Aorta (tissue), 5 donors: ENCODE measurements around the gene KRTAP3-2. TPM values are rescaled to one million over a fixed set of nuclear protein-coding genes. Genes with fewer than 3 reads are reported as not detected.

ENCODE experiments used
- ATAC-seq: fragments of 200-7000 bp; cut with Tn5 transposase; one replicate; pipeline ENCODE4 v1.9.1; 2022; ENCODE audit warnings: moderate library complexity; ENCODE audit not compliant: low FRiP score
- DNase-seq, 2 donors: peaks; one replicate each; pipeline ENCODE4 v3.0.0-alpha.2; 2020
- H3K27ac ChIP-seq, 2 donors: one replicate each; pipeline ENCODE4 v1.5.1; 2013; ENCODE audit warnings: low read length in 2 of 2, mild to moderate bottlenecking in 2 of 2, moderate library complexity in 2 of 2, control low read depth in 1 of 2, inconsistent platforms in 1 of 2, low read depth in 1 of 2
- H3K27me3 ChIP-seq, 2 donors: one replicate each; pipeline ENCODE4 v1.6.1; 2013; ENCODE audit warnings: control low read depth in 1 of 2, low read length in 1 of 2, mild to moderate bottlenecking in 1 of 2, moderate library complexity in 1 of 2; ENCODE audit not compliant: insufficient read depth in 2 of 2, control insufficient read depth in 1 of 2
- H3K36me3 ChIP-seq, 2 donors: one replicate each; pipeline ENCODE4 v1.6.1; 2013; ENCODE audit warnings: control low read depth in 1 of 2, low read length in 1 of 2, mild to moderate bottlenecking in 1 of 2; ENCODE audit not compliant: insufficient read depth in 2 of 2, control insufficient read depth in 1 of 2
- H3K4me1 ChIP-seq, 2 donors: one replicate each; pipeline ENCODE4 v1.6.1; 2013; ENCODE audit warnings: low read length in 2 of 2, control low read depth in 1 of 2, mild to moderate bottlenecking in 1 of 2, moderate library complexity in 1 of 2; ENCODE audit not compliant: insufficient read depth in 2 of 2, control insufficient read depth in 1 of 2
- H3K4me3 ChIP-seq, 2 donors: one replicate each; pipeline ENCODE4 v1.5.1; 2013; ENCODE audit warnings: low read length in 2 of 2, control low read depth in 1 of 2, mild to moderate bottlenecking in 1 of 2
- H3K9me3 ChIP-seq: one replicate; pipeline ENCODE4 v1.6.1; 2013; ENCODE audit warnings: mild to moderate bottlenecking, low read length; ENCODE audit not compliant: control insufficient read depth
- WGBS, 2 donors: extraction: QIAGEN DNeasy Blood & Tissue Kit; methylation state at CpG; one replicate each; pipeline ENCODE4 v1.1.7; 2013; 5-methylcytosine and 5-hydroxymethylcytosine counted together
- intact Hi-C, 2 donors: fragments of 100-400 bp; cut with DNase I; formaldehyde crosslinking; loops; one replicate each; pipeline versions ENCODE4 v1.14.2 to v1.15.0; 2022
- polyA plus RNA-seq, 2 donors: library from polyadenylated mRNA; stranded (reverse); fragments of 200-250 nt; gene quantifications; one replicate each; pipeline ENCODE4 v1.2.3, GENCODE V29; 2013
- total RNA-seq, 2 donors: library from RNA; stranded (reverse); fragmentation: NEBNext Ultra II Directional; extraction: Animal tissue kit (Norgen Biotek cat#: 25700); gene quantifications; one replicate each; pipeline ENCODE4 v1.2.1, GENCODE V29; 2021
- donor health status: healthy with polysubstance abuse.
- donor health status: Bipolar disorder and iron deficiency.
- donor health status: DM: no; HTN: no; CAD: no.
- donor health status: DM: no; HTN: no; CAD: no.
- donor health status: DM: yes; HTN: yes; CAD: no.

Gene KRTAP3-2
- total and polyA plus RNA-seq, 4 donors = not detected

DNA sequence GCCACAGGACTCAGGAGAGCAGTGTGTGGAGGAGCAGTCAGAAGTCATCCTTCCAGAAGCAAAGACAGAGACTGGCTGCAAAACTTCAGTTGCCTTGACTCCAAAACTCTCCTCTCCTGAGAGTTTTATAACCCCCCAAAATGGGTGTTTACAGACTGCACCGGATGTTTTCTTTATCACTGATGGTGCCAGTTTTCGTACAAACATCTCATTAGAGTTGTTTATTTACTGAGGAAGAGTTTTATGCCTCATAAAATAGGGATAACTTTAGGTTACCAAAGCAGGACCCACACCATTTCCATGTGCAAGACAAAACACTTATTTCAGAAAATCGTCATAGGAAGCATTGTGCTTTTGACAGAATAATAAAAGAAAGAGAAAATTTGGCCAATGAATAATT, 15.5 kb downstream of the KRTAP3-2 start, which contains the start of gene KRT40:
Gene KRT40, minus strand, starts transcription at position 101 of the 400 bp plus-strand sequence. Its CDS starts 53 bp downstream, at position 48.
- Histone ChIP-seq H3K4me1 (no peaks in the 10 kb centered on the region), H3K36me3 (no peaks in the 10 kb centered on the region), H3K27me3 (peaks cover 0 to 2% of the 10 kb centered on the region in 2 donors), H3K4me3 (no peak within 1 kb of the TSS), H3K27ac (no peak within 1 kb of the TSS), H3K9me3 (no peaks in the 10 kb centered on the region)
- ATAC-seq = no peak
- 34 to 36% methylated on average over 3 of the region's 3 CpGs for WGBS, 2 donors
- intact Hi-C loops = no loop called here
- DNase-seq = no peak

DNA sequence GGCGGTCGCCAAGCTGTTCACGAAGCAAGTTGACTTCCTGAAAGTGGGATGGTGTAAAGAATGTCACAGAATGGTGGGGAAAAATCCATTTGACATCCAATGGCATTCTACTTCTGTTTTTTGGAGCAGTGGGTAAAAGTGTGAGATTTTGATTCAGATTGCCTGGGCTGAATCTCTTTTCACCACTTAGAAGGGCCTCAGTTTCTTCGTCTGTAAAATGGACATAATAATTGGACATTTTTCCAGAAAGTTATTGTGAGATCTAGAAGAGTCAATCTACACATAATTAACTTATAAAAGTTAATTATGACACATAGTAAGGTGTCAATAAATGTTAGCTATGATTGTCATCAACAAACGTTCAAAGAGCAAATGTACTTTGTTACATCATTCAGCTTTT, 18.6 kb downstream of the KRTAP3-2 start:
- intact Hi-C loops = no loop called here
- Histone ChIP-seq H3K27ac (no peak overlapping the region), H3K36me3 (no peaks in the 10 kb centered on the region), H3K4me1 (no peaks in the 10 kb centered on the region), H3K4me3 (no peak overlapping the region), H3K9me3 (no peaks in the 10 kb centered on the region), H3K27me3 (peaks cover 0 to 2% of the 10 kb centered on the region in 2 donors)
- DNase-seq (no peak), ATAC-seq (no peak)
- 46 to 50% methylated on average over 5 of the region's 5 CpGs for WGBS, 2 donors

DNA sequence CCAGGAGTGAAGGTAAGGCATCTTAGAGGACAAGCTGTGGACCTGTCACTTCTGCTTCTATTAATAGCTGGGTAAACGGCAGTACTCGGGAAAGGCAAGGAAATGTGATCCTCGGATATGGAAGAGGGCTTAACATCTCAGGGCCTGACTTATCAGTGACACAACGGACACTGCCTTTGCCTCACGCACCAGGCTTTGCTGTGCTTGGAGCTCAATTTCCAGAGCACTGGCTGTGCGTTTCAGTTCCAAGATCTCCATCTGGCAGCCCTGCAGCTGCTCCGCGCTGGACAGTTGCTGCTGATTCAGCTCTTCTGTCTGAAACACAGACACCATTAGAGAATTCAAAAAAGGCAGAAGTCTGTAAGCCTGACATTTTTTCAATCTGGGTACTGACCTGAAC, 19.1 kb downstream of the KRTAP3-2 start:
- peaks cover 0 to 2% of the 10 kb centered on the region in 2 donors for H3K27me3 ChIP-seq
- intact Hi-C loops = no loop called here
- DNase-seq (no peak), ATAC-seq (no peak)
- H3K9me3 ChIP-seq = no peaks in the 10 kb centered on the region
- no peak overlapping the region for H3K4me3 ChIP-seq
- H3K36me3 ChIP-seq = no peaks in the 10 kb centered on the region
- 6 to 8% methylated on average over 8 of the region's 8 CpGs for WGBS, 2 donors
- no peaks in the 10 kb centered on the region for H3K4me1 ChIP-seq
- no peak overlapping the region for H3K27ac ChIP-seq

DNA sequence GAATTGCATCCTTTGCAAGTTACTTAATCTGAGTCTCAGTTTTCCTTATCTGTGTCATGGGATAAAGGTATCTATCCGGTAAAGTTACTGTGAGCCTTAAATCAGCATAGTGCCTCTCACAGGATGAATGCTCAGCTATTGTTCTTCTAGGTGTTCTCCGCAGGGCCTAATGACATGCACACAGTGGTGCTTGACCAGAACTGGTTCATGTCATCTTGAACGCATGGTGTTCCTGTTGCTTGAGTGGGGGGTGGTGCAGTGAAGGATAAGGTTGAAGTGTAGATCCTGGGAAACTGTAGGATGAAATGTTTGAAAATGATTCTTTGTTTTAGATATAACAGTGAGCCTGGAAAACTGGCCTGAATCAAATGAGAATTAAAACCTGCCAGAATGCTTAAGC, 19.6 kb downstream of the KRTAP3-2 start:
- Histone ChIP-seq H3K4me3 (no peak overlapping the region), H3K36me3 (no peaks in the 10 kb centered on the region), H3K9me3 (no peaks in the 10 kb centered on the region), H3K27me3 (peaks cover 0 to 2% of the 10 kb centered on the region in 2 donors), H3K27ac (no peak overlapping the region), H3K4me1 (no peaks in the 10 kb centered on the region)
- 85 to 90% methylated on average over 3 of the region's 3 CpGs for WGBS, 2 donors
- DNase-seq = no peak
- ATAC-seq = no peak
- intact Hi-C loops = no loop called here

- H3K27me3 ChIP-seq = peaks cover 0 to 2% of the 10 kb centered on the region in 2 donors
- 66 to 72% methylated on average over 13 of the region's 13 CpGs for WGBS, 2 donors
- DNase-seq = no peak
- H3K36me3 ChIP-seq = no peaks in the 10 kb centered on the region
- H3K4me1 ChIP-seq = no peaks in the 10 kb centered on the region
- no peaks in the 10 kb centered on the region for H3K9me3 ChIP-seq
- H3K4me3 ChIP-seq = no peak overlapping the region
- ATAC-seq = no peak
- H3K27ac ChIP-seq = no peak overlapping the region
- intact Hi-C loops = no loop called here
These were observed 21.0 kb downstream of the KRTAP3-2 start for GRCh38 chr17:40978575-40979151.

- no peaks in the 10 kb centered on the region for H3K4me1 ChIP-seq
- ATAC-seq = no peak
- intact Hi-C loops = no loop called here
- H3K27me3 ChIP-seq = peaks cover 0 to 2% of the 10 kb centered on the region in 2 donors
- no peaks in the 10 kb centered on the region for H3K36me3 ChIP-seq
- no peak overlapping the region for H3K4me3 ChIP-seq
- no peak for DNase-seq
- no peak overlapping the region for H3K27ac ChIP-seq
- H3K9me3 ChIP-seq = no peaks in the 10 kb centered on the region
These were observed 24.2 kb downstream of the KRTAP3-2 start for GRCh38 chr17:40975516-40975915.

DNA sequence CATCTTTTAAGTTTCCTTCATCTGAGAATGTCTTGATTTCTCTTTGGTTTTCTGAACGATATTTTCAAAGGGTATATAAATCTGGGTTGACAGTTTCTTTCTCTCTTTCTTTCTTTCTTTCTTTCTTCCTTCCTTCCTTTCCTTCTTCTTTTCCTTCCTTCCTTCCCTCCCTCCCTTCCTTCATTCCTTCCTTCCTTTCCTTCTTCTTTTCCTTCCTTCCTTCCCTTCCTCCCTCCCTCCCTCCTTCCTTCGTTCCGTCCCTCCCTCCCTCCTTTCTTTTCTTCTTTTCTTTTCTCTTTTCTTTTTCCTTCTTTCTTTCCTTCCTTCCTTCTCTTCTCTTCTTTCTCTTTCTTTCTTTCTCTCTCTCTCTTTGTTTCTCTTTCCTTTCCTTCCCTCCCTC, 25.3 kb downstream of the KRTAP3-2 start:
- Histone ChIP-seq H3K27ac (no peak overlapping the region), H3K9me3 (no peaks in the 10 kb centered on the region), H3K36me3 (no peaks in the 10 kb centered on the region), H3K27me3 (no peaks in the 10 kb centered on the region), H3K4me1 (no peaks in the 10 kb centered on the region), H3K4me3 (no peak overlapping the region)
- ATAC-seq = no peak
- DNase-seq = no peak
- WGBS, 2 donors = 67 to 88% methylated on average over 3 of the region's 3 CpGs
- intact Hi-C loops = no loop called here

- Histone ChIP-seq H3K27me3 (no peaks in the 10 kb centered on the region), H3K9me3 (no peaks in the 10 kb centered on the region), H3K36me3 (no peaks in the 10 kb centered on the region), H3K4me3 (no peak overlapping the region), H3K4me1 (no peaks in the 10 kb centered on the region), H3K27ac (no peak overlapping the region)
- ATAC-seq = no peak
- no peak for DNase-seq
- intact Hi-C loops = no loop called here
- WGBS, 2 donors = 53 to 61% methylated on average over 1 of the region's 1 CpG
These were observed 32.1 kb downstream of the KRTAP3-2 start for GRCh38 chr17:40967582-40967981.

- H3K4me1 ChIP-seq = no peaks in the 10 kb centered on the region
- no peak within 1 kb of the TSS for H3K4me3 ChIP-seq
- H3K27ac ChIP-seq = no peak within 1 kb of the TSS
- DNase-seq = no peak
- 29 to 62% methylated on average over 1 of the region's 1 CpG for WGBS, 2 donors
- no peak for ATAC-seq
- H3K36me3 ChIP-seq = no peaks in the 10 kb centered on the region
- intact Hi-C loops = no loop called here
- H3K9me3 ChIP-seq = no peaks in the 10 kb centered on the region
- H3K27me3 ChIP-seq = no peaks in the 10 kb centered on the region
These were observed 32.9 kb downstream of the KRTAP3-2 start, which contains the start of gene KRT39 for GRCh38 chr17:40966848-40967247. TSS of gene KRT39 (minus strand) at chr17:40966948. CDS start at chr17:40966856, 92 bp downstream.
